GM13976 (cell line): ENCODE measurements around the gene METTL23.

ENCODE experiments used
- DNase-seq: peaks from one replicate; pipeline ENCODE4 v3.0.0; 2012; ENCODE audit warnings: low spot score
- in situ Hi-C: fragments of 300-500 bp; cut with MboI; formaldehyde crosslinking; loops from one replicate; pipeline ENCODE4 v1.12.0; 2022; ENCODE audit warnings: low sequenced_read_pairs, mixed read lengths, inconsistent platforms; ENCODE audit not compliant: unreplicated experiment
- TF ChIP-seq, protein P1 (sequence below): IDR thresholded peaks from 2 replicates; pipeline ENCODE4 v1.5.1; 2012; ENCODE audit warnings: borderline replicate concordance, mild to moderate bottlenecking; ENCODE audit not compliant: insufficient read depth; ENCODE audit errors: extremely low read depth, missing control alignments, control extremely low read depth

Gene METTL23, protein sequence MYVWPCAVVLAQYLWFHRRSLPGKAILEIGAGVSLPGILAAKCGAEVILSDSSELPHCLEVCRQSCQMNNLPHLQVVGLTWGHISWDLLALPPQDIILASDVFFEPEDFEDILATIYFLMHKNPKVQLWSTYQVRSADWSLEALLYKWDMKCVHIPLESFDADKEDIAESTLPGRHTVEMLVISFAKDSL

DNA sequence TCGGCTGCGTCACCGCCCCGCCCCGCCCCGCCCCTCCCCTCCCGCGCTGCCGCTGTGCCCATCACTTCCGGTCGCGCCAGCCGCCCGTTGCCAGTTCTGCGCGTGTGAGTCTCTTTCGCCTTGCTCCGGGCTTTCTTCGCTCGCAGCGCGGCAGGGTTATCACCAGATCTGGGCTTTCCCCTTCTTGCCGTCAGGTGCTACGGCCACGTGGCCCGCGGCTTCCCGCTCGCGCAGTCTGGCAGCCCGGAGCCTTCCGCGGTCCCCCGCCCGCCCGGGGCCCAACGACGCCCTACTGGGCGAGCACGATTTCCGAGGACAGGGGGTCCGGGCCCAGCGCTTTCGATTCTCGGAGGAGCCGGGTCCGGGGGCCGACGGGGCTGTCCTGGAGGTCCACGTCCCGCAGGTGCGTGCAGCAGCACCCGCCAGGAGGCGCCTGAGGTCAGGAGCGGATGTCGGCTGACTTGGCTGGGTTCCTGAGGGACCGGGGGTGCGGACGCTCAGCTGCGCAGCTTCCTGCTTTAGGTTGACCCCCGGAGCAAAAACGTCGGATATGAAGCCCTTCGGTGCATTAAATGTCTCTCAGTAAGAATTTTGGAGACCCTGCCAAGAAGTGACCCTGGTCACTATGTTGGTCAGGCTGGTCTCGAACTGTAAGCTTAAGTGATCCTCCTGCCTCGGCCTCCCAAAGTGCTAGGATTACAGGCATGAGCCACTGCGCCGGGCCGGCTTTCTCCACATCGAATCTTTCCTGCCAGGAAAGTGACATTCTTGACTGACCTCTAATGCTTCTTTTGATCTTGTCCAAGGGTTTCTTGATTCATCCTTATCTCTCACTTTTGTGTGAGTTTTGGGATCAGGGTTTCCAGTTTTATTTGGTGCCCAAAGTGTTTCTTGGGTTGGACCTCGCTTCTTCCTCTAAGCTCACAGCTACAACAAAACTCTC, at the start of gene METTL23:
METTL23 (plus strand) TSS at position 64 of the 943 bp plus-strand sequence. CDS start 2,872 bp downstream, outside the sequence.
- in situ Hi-C loops: no loop called here
- DNase-seq: peak; percentile 86
- TF ChIP-seq, protein P1, sequence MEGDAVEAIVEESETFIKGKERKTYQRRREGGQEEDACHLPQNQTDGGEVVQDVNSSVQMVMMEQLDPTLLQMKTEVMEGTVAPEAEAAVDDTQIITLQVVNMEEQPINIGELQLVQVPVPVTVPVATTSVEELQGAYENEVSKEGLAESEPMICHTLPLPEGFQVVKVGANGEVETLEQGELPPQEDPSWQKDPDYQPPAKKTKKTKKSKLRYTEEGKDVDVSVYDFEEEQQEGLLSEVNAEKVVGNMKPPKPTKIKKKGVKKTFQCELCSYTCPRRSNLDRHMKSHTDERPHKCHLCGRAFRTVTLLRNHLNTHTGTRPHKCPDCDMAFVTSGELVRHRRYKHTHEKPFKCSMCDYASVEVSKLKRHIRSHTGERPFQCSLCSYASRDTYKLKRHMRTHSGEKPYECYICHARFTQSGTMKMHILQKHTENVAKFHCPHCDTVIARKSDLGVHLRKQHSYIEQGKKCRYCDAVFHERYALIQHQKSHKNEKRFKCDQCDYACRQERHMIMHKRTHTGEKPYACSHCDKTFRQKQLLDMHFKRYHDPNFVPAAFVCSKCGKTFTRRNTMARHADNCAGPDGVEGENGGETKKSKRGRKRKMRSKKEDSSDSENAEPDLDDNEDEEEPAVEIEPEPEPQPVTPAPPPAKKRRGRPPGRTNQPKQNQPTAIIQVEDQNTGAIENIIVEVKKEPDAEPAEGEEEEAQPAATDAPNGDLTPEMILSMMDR: peak; percentile 86

DNA sequence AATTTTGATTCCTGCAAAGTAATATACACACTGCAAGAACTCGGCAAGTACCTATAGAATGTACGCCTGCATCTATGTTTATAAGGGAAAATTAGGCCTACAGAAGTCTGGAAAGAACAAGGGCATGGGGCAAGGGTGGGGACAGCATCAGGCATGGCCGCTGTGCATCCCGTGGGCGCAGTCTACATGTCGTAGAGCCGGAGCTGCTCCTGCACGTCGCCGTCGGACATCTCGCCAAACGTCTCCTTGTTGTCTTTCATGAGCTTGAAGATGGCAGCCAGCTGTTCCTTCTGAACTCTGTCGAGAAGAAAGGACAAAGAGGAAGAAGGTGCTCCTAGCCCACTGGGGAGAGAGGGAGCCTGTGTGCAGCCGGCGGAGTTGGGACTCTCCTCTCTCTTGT, 49.2 kb upstream of the METTL23 start:
- TF ChIP-seq, protein P1: no peak
- in situ Hi-C loops: no loop called here
- DNase-seq: no peak

DNA sequence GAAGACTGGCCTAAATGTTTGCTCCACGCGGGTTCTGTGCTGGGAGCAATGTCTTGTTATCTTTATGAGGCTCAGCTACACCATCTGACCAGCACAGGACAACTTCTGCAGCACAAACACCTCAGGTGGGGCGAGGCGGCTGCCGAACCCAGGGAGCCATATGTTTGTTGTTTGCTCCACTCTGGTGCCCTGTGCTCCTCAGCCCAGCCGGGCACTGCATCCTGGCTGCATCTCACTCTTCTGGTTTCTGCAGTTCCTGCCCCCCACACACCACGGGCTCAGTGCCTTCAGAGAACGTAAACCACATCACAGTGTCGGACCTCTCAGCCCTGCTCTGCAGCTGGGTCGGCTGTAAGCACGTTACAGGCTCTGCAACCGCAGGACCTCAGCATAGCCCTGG, 48.3 kb upstream of the METTL23 start:
- TF ChIP-seq, protein P1: no peak
- no peak for DNase-seq
- in situ Hi-C loops: no loop called here

DNA sequence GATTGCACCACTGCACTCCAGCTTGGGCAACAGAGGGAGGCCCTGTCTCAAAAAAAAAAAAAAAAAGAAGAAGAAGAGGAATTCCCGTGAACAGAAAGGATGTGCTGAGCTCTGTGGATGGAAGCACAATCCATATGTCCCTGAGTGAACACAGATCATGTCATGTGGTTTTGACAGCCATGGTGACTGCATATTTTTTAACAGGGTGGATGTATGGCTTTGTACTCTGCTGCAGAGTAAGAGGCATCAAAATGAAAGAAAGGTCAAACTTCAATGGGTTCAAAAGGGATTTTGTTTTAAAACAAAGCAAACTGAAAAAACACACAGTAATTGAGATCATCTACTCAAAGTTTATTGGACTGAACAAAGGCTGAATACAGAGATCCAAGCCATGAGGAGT, 47.4 kb upstream of the METTL23 start:
- DNase-seq: no peak
- TF ChIP-seq, protein P1: no peak
- in situ Hi-C loops: no loop called here

DNA sequence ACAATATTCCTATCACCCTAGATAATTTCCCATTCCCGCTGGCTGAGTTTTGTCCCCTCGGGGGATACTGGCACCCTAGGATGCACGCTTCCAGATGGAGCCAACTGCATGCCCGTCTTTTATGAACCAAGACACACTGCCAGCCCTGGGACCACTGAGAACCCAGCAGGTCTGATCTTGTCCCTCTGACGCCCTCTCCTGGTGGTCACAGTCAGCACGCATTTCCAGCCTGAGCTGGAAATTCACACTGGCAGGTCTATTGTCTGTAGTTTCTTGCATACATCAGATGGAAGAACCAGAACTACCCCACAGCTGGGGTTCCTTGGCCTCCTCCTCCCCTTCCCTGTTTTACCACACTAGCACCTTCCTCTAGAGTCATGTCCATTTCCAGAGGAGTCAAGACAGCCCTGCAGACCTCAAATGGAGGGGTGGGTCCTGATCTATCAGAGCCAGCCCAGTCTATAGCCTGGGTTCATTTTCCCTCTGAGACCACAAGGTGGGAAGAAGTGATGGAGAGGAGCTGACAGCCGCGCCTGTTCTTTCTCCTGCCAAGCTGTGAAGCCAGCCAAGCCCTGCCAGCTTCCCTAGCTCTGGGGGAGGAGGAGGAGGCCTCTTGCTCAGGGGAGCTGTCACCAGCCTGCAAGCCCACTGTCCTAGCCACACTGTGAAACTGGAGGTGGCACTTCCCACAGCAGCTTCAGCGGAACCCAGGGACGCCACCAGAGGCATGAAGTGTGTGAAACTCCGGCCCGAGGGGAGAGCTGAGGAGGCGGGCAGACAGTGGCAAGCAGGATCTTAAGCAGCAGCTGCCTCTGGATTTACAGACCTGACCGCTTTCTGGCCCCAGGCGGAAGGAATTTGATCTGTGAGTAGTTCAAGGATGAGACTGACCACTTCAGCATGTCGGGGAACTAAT, 45.2 kb upstream of the METTL23 start:
- peak; percentile 82 for DNase-seq
- TF ChIP-seq, protein P1: peak; percentile 72
- in situ Hi-C loops: no loop called here

DNA sequence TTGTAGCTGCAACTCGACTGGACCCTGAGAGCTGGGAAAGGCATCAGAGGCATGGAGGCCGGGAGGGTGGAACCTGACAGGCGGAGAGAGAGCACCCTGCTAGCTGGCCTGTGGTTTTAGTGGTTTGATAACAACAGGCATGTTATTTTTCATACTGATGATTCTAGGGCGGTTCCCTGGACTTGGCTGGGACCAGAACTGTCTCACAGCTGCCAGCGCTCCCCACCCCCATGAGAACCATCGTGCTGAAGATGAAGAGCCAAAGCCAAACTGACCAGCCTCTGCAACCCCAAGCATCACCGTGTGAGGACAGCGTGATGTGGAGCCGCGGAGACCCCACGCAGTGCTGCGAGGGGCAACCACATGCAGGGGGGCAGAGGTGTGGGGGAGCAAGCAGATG, 44.3 kb upstream of the METTL23 start:
- no peak for DNase-seq
- in situ Hi-C loops: no loop called here
- TF ChIP-seq, protein P1: no peak
